Fibroblast of skin of back (primary cell): ENCODE data around the gene IL20RA. TPM values are rescaled to one million over a fixed set of nuclear protein-coding genes. Genes with fewer than 3 reads are reported as not detected.
"Not testable (repeated sequence)": the region's sequence is repeated elsewhere in the genome, so short reads cannot be mapped to it uniquely, and the experiment has no call there.

Experiments used
- DNase-seq: peaks from one replicate; pipeline ENCODE4 v3.0.0-alpha.2; 2013
- polyA plus RNA-seq, 2 experiments: library from polyadenylated mRNA; unstranded; fragments of 120-200 nt; gene quantifications; one replicate each; pipeline ENCODE4 v1.2.1, GENCODE V29; 2013; ENCODE audit not compliant: insufficient read length in 2 of 2

IL20RA gene
- polyA plus RNA-seq (2013, experiment 1 of 2; ENCODE audit: insufficient read length), result 0.51 TPM
- polyA plus RNA-seq (2013, experiment 2 of 2; ENCODE audit: insufficient read length), result 1.0 TPM

DNA sequence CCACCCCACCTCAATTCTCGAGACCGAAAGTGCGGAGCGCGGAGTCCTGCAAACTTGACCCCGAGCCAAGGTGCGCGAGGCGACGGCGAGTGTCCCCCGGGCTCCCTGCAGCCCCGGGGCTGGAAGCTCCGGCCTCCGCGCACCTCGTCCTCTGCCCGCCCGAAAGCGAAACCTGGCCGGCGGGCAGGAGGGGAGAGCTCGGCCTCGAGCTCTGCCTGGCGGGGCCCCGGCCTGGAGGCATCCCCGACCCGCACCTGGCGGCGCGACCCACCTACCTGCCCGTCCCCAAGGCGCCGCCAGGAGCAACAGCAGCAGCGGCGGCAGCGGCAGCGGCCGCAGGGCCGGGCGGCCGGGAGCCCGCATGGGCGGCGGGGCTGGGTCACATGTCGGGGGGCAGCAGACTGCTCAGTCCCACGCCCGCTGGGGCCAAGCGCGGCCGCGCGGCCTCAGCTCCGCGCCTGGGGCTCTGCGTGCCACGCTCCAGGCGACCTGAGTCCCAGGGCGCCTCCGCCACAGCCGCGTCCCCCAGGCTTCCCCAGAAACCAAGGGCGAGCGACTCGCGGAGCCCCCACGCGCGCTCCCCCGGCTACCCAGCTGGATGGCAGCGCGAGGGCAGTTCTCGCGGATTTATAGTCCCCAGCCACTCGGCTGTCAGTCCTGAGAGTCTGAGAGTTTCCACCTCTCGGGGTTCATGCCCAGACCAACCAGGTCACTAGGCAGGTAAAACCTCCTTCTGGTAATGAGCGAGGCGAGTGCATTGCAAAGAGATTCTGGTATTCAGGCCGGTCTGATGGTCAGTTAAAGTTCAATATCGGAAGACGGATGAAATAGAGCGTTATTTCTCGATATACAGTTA lies at the start of gene IL20RA:
Gene IL20RA, minus strand, starts transcription at position 600 of the 856 bp plus-strand sequence. Its CDS starts 237 bp downstream, at position 363.
- DNase-seq, result peak; percentile 19

DNA sequence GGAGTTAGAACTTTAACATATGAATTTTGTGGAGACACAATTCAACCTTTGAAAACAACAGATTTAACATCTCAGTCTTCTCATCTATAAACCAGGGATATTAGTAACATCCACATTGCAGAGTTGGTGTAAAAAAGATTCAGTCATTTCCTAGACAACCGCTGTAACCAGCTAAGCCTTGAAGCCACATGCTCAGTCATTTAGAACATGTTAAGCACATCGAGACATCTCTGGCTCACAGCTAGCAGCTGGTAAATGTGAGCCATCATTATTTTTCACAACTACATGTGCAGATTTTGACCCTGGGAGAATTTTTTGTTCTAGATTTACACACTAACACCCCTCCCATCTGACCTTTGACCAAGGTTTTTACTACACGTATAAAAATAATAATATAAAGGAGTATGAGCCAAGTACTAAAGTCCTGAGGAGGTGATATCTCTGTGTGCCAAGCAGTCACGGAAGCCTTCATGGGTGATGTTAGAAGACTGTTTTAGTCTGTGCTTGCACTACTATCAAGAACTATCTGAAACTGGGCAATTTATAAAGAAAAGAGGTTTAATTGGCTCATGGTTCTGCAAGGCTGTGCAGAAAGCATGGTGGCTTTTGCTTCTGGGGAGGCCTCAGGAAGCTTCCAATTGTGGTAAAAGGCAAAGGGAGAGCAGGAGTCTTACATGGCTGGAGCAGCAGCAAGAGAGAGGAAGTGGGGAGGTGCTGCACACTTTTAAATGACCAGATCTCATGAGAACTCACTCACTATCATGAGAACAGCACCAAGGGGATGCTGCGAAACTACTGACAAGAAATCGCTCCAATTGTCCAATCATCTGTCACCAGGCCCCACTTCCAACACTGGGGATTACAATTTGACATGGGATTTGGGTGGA lies 48.7 kb upstream of the IL20RA start:
- DNase-seq, result no peak

DNA sequence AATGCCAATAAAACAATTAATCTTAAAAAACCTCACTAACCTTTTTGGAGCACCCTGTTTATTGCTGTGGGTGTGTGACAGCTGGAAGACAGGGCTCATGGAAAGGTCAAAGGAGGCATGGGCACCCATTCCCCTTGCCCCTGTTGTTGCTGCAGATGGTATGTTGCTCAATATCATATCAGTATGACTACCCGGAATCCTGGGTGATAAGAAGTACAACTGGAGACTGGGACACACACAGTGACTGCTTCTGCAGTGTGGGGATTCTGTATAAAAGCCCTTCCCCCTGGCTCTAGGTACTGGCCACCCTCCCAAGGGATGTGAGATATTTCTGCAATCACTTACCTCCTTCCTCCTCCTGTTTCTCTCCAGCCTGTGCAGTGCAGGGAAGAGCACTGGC lies 47.3 kb upstream of the IL20RA start:
- no peak for DNase-seq

DNA sequence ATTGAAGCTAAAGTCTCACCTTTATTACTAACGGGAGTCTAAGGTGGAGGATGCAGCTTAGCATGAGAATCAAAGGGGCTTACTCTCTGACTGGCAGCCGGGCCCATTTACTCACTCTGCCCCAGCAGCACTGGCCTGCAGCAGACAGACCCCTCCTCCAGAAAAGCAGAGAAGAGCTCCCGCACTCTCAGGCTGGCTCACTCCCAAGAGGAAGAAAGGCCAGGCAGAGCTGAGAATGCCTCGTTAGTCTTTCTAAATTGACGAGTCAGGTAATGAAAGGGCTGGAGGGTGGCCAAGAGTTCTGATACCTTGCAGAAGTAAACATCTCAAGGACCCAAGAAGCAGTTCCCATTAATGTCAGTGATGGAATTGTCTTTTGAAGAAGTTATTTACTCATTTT lies 44.5 kb upstream of the IL20RA start:
- no peak for DNase-seq

- DNase-seq, result no peak
Measured at GRCh38 chr6:137087902-137088301, 43.1 kb upstream of the IL20RA start.

DNA sequence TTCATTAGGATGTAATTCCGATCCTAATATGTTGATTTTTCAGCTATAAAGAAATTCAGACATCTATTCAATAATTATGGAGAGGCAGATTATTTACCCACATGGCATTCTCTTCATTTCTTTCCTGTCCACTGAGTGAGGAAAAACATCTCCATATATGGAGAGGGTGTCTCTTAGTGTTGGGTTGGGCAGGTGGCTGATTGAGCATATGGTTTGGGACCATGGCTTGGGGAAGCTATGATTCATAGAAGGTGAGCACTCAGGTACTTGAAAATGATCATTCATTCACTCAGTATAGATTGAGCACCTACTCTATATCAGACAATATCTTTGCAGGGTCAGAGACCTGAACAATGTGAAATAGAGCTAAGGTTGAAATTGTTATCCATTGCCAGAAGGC lies 41.3 kb upstream of the IL20RA start:
- no peak for DNase-seq

GRCh38 chr6:137084865-137085617 lies 40.3 kb upstream of the IL20RA start:
- DNase-seq, result no peak

- no peak for DNase-seq
Measured at GRCh38 chr6:137084090-137084489, 39.3 kb upstream of the IL20RA start.

- no peak for DNase-seq
Measured at GRCh38 chr6:137081997-137082396, 37.2 kb upstream of the IL20RA start.

DNA sequence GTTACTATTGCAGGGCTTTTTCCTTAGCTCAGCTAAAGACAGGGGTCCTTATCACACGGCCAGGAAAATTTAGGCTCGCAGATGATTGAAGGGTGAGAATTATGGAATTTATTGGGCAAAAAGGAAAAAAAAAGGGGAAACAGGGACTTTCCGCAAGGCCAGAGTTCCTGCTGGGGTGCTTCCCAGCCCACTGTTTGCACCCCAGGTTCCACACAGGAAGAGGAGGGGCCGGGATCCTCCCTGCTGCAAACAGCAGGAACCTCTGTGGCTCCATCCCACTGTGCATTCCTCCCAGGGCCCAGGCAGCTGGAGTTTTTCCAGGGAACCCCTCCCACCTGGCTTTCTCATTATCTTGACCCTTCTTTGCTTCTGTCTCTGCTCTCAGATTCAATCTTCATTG lies 35.9 kb upstream of the IL20RA start:
- DNase-seq, result no peak

DNA sequence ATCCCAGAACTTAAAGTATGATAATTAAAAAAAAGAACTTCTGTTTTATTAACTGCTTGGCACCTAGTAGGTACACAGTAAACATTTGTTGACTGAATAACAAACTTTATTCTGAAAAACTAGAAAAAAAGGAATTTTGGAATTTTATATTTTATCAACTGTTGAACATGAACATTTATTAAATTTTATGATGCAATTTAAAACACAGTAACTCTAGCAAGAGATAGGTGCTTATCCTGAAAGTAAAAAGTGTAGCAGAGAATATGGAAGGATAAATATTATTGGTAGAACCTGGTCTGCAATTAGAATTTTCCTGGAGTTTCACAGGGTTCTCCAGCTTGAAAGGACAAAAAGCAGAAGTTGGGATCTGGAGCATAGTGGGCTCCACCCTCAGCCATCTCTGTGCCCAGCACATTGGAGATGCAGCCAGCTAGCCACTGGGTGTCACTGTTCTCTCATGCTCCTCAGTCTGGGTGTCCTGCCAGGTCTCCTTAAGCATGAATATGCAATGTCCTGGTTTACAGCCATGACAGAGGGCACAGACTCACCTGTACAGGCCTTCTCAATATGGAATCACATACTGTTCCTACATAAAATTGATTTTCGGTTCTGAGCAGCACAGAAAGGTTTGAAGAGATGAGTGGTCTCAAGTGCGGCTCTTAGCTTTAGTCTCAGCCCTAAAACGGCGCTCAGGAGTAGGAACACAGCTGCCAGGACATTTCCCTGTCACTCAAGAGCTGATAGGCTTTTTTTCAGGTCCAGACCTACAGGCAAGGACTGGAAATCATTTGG lies 31.7 kb upstream of the IL20RA start:
- peak; percentile 68 for DNase-seq

DNA sequence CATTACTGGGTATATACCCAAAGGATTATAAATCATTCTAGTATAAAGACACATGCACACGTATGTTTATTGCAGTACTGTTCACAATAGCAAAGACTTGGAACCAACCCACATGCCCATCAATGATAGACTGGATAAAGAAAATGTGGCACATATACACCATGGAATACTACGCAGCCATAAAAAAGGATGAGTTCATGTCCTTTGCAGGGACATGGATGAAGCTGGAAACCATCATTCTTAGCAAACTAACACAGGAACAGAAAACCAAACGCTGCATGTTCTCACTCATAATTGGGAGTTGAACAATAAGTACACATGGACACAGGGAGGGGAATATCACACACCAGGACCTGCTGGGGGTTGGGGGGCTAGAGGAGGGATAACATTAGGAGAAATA lies 31.0 kb upstream of the IL20RA start:
- not testable (repeated sequence) for DNase-seq

GRCh38 chr6:137070303-137070702 lies 25.5 kb upstream of the IL20RA start:
- DNase-seq, result no peak

- no peak for DNase-seq
Measured at GRCh38 chr6:137067399-137067798, 22.6 kb upstream of the IL20RA start.

- DNase-seq, result no peak
Measured at GRCh38 chr6:137058037-137058436, 13.3 kb upstream of the IL20RA start.

DNA sequence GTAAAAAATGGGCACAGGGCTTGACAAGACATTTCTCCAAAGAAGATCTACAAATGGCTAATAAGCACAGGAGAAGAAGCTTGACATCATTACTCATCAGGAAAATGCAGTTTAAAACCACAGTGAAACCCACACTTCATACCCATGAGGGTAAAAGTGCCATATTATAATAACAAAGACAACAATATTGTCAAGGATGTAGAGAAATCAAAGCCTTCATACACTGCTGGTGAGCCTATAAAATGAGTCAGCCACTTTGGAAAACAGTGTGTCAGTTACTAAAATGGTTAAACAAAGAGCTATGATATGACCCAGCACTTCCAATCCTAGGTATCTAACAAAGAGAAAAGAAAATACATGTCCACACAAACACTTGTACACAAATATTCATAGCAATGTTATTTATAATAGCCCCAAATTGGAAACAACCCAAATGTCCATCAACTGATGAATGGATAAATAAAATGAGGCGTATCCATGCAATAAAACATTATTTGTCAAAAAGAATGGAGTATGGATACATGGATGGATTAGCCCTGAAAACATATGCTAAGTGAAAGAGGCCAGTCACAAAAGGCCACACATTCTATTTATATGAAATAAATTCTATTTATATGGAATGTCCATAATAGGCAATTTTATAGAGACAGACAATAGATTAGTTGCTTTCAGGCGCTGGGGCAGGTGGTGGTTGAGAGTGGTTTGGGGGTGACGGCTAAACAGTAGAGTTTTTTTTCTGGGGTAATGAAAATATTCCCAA lies 11.5 kb upstream of the IL20RA start:
- DNase-seq, result peak; percentile 73

GRCh38 chr6:137051790-137052472 lies 7.2 kb upstream of the IL20RA start:
- DNase-seq, result peak; percentile 45

DNA sequence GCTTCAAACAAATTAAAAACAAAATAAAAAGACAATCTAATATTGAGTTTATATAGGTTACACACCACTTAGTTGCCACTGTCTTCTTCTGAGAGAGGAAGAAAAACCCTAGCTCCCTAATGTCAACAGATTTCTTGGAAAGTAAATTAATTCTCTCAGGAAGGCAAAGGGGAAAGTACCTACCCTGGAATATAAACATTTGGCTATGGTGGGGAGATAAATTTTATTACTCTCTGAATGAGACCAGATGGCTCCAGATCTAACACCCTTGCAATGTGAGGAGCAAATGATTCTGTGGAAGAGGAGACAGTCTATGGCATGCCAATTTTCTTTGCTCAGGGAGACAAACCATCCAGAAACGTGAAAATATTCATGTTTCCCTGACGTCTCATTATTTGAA lies 4.3 kb upstream of the IL20RA start:
- no peak for DNase-seq

- no peak for DNase-seq
Measured at GRCh38 chr6:137046871-137047412, 2.2 kb upstream of the IL20RA start.

- DNase-seq, result no peak
Measured at GRCh38 chr6:137045222-137045789, 541 bp upstream of the IL20RA start.
